ENCODE measurements around the gene PGD.
"Not testable (repeated sequence)": the region's sequence is repeated elsewhere in the genome, so short reads cannot be mapped to it uniquely, and the experiment has no call there.

PGD gene

GRCh38 chr1:10456048-10456447 is 57.2 kb downstream of the PGD start:
- Histone ChIP-seq H3K9me3 (ENCODE audit: control insufficient read depth, low read length) (no peaks in the 10 kb centered on the region), H3K36me3 (ENCODE audit: control insufficient read depth, insufficient read depth, low read length) (peaks cover 31% of the 10 kb centered on the region), H3K4me3 (ENCODE audit: extremely low read depth, insufficient read depth, low read length, poor library complexity, severe bottlenecking) (no peak overlapping the region), H3K27ac (ENCODE audit: low read depth, low read length, severe bottlenecking) (no peak overlapping the region), H3K4me1 (ENCODE audit: control insufficient read depth, insufficient read depth, low read length, poor library complexity, severe bottlenecking) (peaks cover 16% of the 10 kb centered on the region)
- WGBS, 2 experiments (ENCODE audit: insufficient coverage in 2 of 2) = 83 to 93% methylated on average over 3 to 4 of the region's 5 CpGs

DNA sequence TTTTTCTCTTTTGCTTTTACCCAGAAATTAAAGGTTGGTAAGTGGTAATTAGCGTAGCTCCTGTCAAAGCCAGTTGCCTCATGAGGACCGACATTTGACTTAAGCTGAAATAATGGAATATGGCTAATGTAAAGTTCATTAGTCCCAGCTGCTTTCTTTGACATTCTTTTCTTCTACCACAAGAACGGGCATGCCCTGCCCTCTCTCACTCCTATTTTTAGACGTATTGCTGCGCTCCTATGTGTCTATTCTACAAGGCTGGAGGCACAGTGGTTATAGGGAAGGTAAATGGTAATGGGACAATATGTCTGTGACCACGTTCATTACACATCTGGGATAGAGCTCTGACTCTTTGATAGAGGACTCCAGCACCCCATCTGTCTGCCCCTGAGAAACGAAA is 57.8 kb downstream of the PGD start:
- H3K9me3 ChIP-seq (ENCODE audit: control insufficient read depth, low read length) = no peaks in the 10 kb centered on the region
- 80 to 100% methylated on average over 1 of the region's 7 CpGs for WGBS, 2 experiments (ENCODE audit: insufficient coverage in 2 of 2)
- no peak overlapping the region for H3K27ac ChIP-seq (ENCODE audit: low read depth, low read length, severe bottlenecking)
- peaks cover 10% of the 10 kb centered on the region for H3K4me1 ChIP-seq (ENCODE audit: control insufficient read depth, insufficient read depth, low read length, poor library complexity, severe bottlenecking)
- peaks cover 35% of the 10 kb centered on the region for H3K36me3 ChIP-seq (ENCODE audit: control insufficient read depth, insufficient read depth, low read length)
- H3K4me3 ChIP-seq (ENCODE audit: extremely low read depth, insufficient read depth, low read length, poor library complexity, severe bottlenecking) = no peak overlapping the region

- not testable (repeated sequence) for H3K4me1 ChIP-seq (ENCODE audit: control insufficient read depth, insufficient read depth, low read length, poor library complexity, severe bottlenecking); H3K27ac ChIP-seq (ENCODE audit: low read depth, low read length, severe bottlenecking); H3K9me3 ChIP-seq (ENCODE audit: control insufficient read depth, low read length); H3K4me3 ChIP-seq (ENCODE audit: extremely low read depth, insufficient read depth, low read length, poor library complexity, severe bottlenecking)
- H3K36me3 ChIP-seq (ENCODE audit: control insufficient read depth, insufficient read depth, low read length) = peaks cover 42% of the 10 kb centered on the region
- WGBS, 2 experiments (ENCODE audit: insufficient coverage in 2 of 2) = 89 to 92% methylated on average over 4 to 7 of the region's 7 CpGs
These were observed 58.6 kb downstream of the PGD start for GRCh38 chr1:10457462-10457861.

DNA sequence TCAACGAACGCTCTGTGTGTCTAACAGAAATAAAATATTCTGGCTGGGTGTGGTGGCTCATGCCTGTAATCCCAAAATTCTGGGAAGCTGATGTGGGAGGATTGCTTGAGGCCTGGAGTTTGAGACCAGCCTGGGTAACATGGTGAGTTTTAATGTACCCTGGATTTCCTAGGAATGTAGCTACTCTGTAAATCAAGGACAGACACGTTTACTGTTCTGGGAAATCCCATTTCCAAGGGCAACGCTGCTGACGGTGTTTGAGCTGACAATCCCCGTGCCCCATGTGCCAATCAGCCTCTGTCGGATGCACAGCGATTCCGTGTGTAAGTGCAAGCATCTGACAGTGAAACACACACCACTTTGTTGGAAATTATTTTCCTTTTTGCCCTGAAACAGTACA is 59.0 kb downstream of the PGD start:
- Histone ChIP-seq H3K36me3 (ENCODE audit: control insufficient read depth, insufficient read depth, low read length) (peaks cover 46% of the 10 kb centered on the region), H3K4me3 (ENCODE audit: extremely low read depth, insufficient read depth, low read length, poor library complexity, severe bottlenecking) (no peak overlapping the region), H3K27ac (ENCODE audit: low read depth, low read length, severe bottlenecking) (no peak overlapping the region), H3K4me1 (ENCODE audit: control insufficient read depth, insufficient read depth, low read length, poor library complexity, severe bottlenecking) (peaks cover 9% of the 10 kb centered on the region), H3K9me3 (ENCODE audit: control insufficient read depth, low read length) (no peaks in the 10 kb centered on the region)
- WGBS, 2 experiments (ENCODE audit: insufficient coverage in 2 of 2) = 93 to 95% methylated on average over 7 to 9 of the region's 9 CpGs

DNA sequence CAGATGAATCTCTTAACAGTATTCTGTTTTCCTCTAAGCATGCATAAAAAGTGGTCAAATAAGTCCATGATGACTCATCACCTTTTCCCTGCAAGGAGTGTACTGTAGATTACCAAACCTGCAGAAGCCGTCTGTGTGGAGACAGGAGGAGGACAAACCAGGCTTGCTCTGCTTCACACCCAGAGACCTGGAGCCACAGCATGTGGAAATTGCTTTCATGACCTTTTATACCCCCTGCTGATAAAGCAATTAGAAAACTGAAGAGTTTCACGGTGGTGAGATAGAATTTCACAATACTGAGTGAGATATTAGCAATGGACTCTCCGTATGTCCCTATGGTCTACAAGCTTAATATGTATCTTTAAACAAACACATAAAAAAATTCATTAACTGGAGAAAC is 60.3 kb downstream of the PGD start:
- WGBS, 2 experiments (ENCODE audit: insufficient coverage in 2 of 2) = 64 to 67% methylated on average over 1 of the region's 3 CpGs
- no peak overlapping the region for H3K27ac ChIP-seq (ENCODE audit: low read depth, low read length, severe bottlenecking)
- peaks cover 52% of the 10 kb centered on the region for H3K36me3 ChIP-seq (ENCODE audit: control insufficient read depth, insufficient read depth, low read length)

GRCh38 chr1:10467078-10467477 is 68.2 kb downstream of the PGD start:
- no peaks in the 10 kb centered on the region for H3K9me3 ChIP-seq (ENCODE audit: control insufficient read depth, low read length)
- H3K27ac ChIP-seq (ENCODE audit: low read depth, low read length, severe bottlenecking) = no peak overlapping the region
- 92 to 94% methylated on average over 2 of the region's 2 CpGs for WGBS, 2 experiments (ENCODE audit: insufficient coverage in 2 of 2)
- H3K4me1 ChIP-seq (ENCODE audit: control insufficient read depth, insufficient read depth, low read length, poor library complexity, severe bottlenecking) = no peaks in the 10 kb centered on the region
- H3K36me3 ChIP-seq (ENCODE audit: control insufficient read depth, insufficient read depth, low read length) = peaks cover 75% of the 10 kb centered on the region
- no peak overlapping the region for H3K4me3 ChIP-seq (ENCODE audit: extremely low read depth, insufficient read depth, low read length, poor library complexity, severe bottlenecking)

More for the DNA sequence above, 60.3 kb downstream of the PGD start:
- Histone ChIP-seq H3K4me1 (ENCODE audit: control insufficient read depth, insufficient read depth, low read length, poor library complexity, severe bottlenecking) (peaks cover 9% of the 10 kb centered on the region), H3K9me3 (ENCODE audit: control insufficient read depth, low read length) (no peaks in the 10 kb centered on the region), H3K4me3 (ENCODE audit: extremely low read depth, insufficient read depth, low read length, poor library complexity, severe bottlenecking) (no peak overlapping the region)

DNA sequence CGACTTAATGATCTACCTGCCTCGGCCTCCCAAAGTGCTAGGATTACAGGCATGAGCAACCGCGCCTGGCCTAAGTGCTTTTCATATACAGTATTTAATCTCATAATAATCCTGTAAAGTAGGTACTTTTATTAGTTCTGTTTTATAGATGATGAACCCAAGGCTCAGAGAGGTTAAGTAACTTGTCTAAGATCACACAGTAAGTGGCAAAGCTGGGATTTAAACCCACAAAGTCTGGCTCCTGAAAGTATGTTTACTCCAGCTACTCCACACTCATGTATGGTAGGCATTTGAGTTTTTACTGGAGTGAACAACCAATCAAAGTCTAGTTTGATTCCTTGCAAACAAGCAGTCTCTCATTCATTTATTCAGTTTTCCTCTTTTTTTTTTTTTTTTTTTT is 71.2 kb downstream of the PGD start:
- Histone ChIP-seq H3K27ac (ENCODE audit: low read depth, low read length, severe bottlenecking) (no peak overlapping the region), H3K4me3 (ENCODE audit: extremely low read depth, insufficient read depth, low read length, poor library complexity, severe bottlenecking) (no peak overlapping the region), H3K9me3 (ENCODE audit: control insufficient read depth, low read length) (no peaks in the 10 kb centered on the region), H3K36me3 (ENCODE audit: control insufficient read depth, insufficient read depth, low read length) (peaks cover 53% of the 10 kb centered on the region), H3K4me1 (ENCODE audit: control insufficient read depth, insufficient read depth, low read length, poor library complexity, severe bottlenecking) (no peaks in the 10 kb centered on the region)
- WGBS, 2 experiments (ENCODE audit: insufficient coverage in 2 of 2) = 100% methylated on average over 1 to 2 of the region's 4 CpGs
